HG02759 (cell line): ENCODE measurements around the gene AP3M1.
"Not testable (repeated sequence)": the region's sequence is repeated elsewhere in the genome, so short reads cannot be mapped to it uniquely, and the experiment has no call there.

ENCODE experiments used
- ATAC-seq: cut with Tn5 transposase; IDR thresholded peaks from one replicate; pipeline ENCODE4 v1.9.1; 2021; ENCODE audit warnings: mild to moderate bottlenecking, moderate library complexity; ENCODE audit not compliant: unreplicated experiment

Gene AP3M1, protein sequence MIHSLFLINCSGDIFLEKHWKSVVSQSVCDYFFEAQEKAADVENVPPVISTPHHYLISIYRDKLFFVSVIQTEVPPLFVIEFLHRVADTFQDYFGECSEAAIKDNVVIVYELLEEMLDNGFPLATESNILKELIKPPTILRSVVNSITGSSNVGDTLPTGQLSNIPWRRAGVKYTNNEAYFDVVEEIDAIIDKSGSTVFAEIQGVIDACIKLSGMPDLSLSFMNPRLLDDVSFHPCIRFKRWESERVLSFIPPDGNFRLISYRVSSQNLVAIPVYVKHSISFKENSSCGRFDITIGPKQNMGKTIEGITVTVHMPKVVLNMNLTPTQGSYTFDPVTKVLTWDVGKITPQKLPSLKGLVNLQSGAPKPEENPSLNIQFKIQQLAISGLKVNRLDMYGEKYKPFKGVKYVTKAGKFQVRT

DNA sequence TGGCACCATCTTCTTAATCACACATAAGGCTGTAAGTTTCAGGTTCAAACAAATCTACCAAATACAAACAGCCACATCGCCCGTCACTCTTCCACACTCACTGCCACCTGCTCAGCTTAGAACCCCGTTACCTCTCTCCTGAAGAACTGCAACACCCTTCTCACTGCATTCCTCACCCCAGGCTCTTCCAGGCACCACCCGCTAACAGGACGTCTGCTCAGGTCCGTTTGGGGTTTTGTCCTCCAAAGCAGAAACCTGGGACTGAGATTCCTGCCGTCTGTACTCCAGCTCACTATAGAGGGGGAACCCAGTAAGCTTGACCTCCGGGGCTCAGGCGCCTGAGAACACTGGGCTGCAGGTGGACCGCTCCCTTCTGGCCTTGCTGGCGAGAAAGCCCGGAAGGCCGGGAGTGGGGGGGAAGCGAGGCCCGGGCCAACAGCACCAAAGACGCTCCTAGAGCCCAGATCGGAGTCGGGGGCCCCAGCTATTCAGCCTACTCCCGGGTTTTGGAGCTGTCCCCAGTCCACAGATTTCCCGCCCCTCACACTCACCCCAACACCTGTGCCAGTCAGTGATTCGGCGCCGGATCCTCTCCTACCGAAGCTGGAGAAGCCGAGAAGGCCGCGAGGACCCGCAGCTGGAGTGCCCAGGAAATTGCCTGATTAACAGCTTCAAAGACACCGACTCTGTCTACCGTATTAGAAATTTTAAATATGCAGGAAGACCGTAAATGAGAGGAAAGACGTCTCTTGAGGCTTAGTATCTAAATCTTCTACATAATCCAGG, at the start of gene AP3M1:
Gene AP3M1 (minus strand): TSS at position 625 of the 786 bp plus-strand sequence. CDS start 12,449 bp downstream, outside the sequence.
- ATAC-seq = peak; percentile 42

DNA sequence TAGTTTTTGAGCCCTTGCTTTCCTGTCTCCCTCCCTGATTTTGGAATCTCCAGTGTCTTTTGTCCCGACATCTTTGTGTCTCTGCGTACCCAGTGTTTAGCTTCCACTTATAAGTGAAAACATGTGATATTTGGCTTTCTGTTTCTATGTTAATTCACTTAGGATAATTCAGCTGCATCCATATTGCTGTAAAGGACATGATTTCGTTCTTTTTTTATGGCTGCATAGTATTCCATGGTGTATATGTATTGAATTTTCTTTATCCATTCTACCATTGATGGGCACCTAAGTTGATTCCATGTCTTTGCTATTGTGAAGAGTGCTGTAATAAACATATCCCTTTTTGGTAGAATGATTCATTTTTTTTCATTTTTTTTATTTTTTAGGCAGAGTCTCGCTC, 48.7 kb upstream of the AP3M1 start:
- ATAC-seq = no peak

DNA sequence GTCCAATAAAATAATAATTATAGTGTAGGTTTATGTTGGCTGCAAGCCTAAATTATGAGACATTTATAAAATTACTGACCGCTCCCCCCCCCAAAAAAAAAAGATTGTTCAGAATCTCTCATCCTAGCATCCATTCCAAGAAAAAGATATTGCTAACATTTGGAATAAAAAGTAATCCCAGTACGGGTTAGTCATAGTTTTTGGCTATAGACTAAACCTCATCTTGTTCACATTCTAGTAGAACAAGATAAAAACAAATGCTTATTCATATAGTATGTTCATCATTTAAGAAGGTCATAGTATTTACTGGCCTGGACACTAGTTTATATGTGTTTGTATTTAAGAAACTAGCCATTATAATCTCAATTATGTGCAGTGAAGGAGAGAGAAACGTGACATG, 44.4 kb upstream of the AP3M1 start:
- no peak for ATAC-seq

GRCh38 chr10:74194545-74194944, 43.9 kb upstream of the AP3M1 start:
- ATAC-seq = no peak

- ATAC-seq = no peak
Observed at GRCh38 chr10:74190494-74190893, 39.9 kb upstream of the AP3M1 start.

DNA sequence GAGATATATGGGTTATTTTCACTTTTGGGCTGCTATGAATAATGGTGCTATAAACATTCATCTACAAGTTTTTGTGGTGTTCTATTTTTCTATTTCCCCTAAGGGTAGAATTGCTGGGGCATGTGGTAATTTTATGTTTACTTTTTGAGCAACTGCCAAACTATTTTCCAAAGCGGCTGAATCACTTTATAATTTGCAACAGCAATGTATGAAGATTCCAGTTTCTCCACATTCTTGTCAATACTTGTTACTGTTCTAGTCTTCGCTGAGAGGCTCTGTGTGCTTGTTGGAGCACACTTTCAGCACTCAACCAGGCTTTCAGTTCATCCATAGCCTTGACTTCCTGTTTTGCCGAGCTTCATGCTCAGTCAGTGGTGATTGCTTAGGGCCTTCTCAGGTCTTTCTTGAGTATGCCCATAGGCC, 39.4 kb upstream of the AP3M1 start:
- peak; percentile 71 for ATAC-seq

DNA sequence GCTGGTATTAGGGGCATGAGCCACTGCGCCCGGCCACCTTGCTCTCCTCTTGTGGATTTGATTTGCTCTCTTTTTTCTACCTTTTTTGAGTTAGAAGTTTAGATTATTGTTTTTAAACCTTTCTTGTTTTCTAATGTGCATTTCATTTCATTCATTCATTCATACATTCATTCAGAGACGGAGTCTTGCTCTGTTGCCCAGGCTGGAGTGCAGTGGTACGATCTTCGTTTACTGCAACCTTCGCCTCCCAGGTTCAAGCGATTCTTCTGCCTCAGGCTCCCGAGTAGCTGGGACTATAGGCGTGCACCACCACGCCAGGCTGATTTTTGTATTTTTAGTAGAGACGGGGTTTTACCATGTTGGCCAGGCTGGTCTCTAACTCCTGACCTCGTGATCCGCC, 38.0 kb upstream of the AP3M1 start:
- not testable (repeated sequence) for ATAC-seq

GRCh38 chr10:74187237-74187636, 36.6 kb upstream of the AP3M1 start:
- ATAC-seq = no peak

DNA sequence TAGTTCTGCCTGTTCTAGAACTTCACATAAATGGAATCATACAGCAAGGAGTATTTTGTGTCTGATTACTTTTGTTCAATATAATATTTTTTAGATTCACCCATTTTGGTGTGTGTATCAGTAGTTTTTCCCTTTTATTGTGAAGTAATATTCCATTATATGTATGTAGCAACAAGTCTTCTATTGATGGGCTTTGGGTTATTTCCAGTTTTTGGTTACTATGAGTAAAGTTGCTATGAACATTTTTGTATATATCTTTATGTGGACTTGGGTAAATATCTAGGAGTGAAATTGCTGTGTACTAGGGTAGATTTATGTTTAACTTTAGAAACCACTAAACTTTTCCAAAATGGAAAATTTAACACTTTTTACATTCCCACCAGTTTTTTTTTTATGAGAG, 36.0 kb upstream of the AP3M1 start:
- no peak for ATAC-seq

DNA sequence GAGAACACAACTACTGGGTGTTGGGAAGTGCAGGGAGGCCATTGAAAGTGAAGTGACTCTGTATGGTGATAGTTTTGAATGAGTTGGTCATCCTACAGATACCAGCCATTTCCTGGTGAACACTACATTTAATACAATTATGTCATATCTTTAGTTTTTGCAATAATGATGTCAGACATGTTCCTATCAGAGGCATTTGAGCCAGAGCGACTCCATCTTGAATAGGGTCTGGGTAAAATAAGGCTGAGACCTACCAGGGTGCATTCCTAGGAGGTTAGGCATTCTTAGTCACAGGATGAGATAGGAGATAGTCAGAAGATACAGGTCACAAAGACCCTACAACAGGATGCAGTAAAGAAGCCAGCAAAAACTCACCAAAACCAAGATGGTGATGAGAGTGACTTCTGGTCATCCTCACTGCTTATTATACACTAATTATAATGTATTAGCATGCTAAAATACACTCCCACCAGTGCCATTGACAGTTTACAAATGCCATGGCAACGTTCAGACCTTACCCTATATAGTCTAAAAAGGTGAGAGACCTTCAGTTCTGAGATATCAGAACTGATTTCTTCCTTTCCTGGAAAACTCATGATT, 28.6 kb upstream of the AP3M1 start:
- no peak for ATAC-seq

DNA sequence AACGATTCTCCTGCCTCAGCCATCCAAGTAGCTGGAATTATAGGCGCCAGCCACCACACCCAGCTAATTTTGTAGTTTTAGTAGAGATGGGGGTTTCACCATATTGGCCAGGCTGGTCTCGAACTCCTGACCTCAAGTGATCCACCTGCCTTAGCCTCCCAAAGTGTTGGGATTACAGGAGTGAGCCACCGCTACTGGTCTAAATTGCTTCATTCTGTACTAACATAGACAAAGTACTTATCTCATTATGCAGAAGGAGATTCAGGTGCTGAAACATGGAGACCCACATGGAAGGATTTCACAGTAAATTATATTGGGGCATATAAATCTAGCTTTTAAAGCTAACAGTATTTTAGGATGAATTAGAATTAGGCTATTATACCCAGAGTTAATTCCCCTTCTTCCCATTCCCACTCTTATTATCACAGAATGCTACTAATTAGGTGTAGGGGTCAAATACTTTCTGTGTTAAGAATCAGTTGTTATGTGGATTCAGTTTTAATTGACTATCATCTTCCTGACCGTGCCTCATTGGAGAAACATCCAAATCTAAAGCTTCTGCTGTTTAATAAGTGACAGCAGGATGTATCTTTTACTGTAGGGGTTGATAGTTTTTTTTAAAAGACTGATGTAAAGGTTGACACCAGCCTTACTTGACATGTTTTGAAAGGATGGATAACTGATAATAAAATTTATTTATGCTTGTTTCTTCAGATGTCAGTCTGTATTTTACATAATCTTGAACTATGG, 27.6 kb upstream of the AP3M1 start:
- no peak for ATAC-seq

DNA sequence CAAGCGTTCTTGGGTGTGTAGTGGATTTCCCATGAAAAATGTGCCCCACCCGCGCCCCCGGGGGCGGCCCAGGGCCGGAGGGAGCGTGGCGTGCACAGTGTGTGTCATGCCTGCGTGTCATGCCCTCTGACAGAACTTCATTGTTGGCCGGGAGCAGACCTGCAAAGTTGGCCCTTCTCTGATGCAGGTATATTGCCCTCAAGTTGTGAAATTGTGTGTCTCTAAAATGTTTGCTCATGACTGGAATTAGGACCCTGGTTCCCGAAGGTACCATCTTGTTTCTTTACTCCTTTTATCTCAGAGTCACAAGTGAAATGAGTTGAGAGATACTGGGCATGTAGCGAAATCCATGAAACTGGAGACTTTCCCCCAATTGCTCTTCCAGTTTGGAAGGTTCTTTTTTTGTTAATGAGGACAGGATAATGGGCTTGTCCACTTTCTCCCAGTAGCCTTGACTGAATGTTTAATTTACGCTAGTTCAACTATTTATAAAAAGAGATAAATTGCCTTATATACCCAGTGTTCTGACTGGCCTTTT, 26.6 kb upstream of the AP3M1 start:
- peak; percentile 27 for ATAC-seq

DNA sequence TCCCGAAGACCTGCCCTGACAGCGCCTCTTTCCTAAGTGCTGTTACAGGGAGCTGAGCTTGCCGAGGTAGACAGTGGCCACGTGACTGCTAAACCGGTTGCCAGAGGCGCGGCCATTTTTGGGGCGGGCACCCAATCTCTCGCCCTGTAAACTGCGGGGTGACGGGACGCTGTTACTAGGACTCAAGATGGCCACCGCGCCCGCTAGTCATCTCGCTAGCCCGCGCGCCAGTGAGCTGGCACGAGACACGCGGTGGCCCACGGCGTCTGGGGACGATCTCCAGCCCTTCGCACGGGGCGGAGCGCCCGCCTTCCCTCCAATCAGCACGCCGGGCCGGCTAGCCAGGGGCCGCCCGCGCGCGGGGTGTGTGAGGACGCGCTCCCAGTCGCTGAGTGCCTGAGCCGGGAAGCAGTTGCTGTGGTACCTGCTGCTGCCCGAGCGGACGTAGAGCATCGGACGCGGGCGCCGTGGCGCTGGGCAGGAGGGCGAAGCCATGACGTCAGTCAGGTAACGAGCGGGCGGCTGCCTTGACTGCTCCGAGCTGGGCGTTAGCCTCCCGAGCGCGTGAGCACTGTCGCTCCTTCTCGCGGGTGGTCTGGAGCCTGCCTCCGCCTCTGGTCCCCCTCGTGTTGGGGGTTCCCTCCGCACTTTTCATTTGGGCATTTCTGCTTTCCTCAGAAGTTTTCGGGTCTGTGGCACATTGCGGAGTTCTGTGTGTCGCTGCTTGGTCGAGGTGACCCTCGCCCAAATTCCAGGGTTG, 25.9 kb upstream of the AP3M1 start:
- peak; percentile 96 for ATAC-seq

DNA sequence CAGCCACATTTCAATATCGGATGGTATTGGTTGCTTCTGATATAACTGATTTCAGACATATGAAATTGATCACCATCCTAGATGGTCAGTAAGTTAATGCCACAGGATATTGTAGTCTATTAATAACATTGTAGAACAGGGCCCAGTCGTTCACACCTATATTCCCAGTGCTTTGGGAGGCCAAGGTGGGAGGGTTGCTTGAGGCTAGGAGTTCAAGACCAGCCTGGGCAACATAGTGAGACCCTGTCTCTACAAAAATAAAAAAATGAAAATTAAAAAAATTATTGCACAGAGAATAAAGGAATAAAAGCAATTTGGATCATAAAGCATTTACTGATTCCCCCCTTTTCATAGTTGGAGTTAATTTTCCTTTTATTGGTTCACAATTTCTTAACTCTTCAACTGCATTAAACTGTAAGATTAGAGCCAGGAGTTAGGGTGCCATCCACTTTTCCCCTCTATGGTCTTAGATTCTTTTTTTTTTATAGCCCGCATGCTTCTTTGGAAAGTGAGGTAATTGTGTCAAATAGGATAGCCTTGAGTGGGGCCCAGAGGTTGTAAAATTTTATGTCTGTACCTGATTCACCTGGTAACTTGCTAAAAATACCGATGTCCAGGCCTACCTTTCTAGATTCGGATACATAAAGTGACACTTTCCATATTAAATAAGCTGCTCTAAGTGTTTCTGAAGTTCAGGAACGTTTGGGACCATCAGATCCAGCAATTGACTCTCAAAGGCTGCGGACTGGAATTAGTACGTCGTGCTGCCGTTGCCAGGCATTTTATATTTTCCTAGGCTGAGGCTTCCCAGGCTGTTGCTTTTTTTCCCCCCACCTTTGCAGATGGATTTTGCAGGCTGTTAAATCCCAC, 25.1 kb upstream of the AP3M1 start:
- ATAC-seq = no peak

- no peak for ATAC-seq
Observed at GRCh38 chr10:74174521-74174920, 23.9 kb upstream of the AP3M1 start.

DNA sequence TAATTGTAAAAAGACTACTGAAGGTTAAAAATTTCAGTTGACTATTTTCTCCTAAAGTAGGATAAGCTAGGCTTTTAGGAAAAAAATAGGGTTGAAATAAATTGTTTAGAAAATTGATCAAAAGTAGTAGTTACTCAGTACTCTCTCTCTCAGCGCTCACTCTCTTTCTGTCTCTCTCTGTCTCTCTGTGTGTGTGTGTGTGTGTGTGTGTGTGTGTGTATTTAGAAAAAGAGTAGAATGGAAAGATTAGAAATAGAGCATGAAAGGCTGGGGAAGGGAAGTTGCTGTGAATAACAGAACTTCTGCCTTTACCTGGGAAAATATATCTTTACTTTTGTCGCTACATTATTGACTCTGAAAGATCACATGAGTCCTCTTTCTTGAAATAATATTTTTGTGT, 21.0 kb upstream of the AP3M1 start:
- ATAC-seq = no peak

GRCh38 chr10:74167443-74167842, 16.8 kb upstream of the AP3M1 start:
- ATAC-seq = no peak

DNA sequence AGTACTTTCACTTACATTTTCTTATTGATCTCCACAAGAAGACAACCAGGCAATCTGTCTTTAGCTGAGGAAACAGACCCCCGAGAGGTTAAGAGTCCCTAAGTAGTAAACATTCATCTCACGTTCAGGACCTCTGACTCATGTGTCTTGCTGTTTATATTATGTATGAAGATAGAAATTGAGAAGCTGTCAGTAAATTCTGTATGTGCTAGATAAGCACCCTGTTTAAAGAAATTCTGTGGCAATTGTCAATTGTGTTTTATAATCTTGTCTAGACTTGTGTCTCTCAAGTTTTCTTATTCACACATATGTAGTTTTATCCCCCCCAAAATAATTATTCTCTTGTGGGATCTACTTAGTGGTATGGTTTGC, 14.9 kb upstream of the AP3M1 start:
- no peak for ATAC-seq
